ACC112 (cell line): Measurements from ENCODE around the gene GIMAP4.
"Not testable (repeated sequence)": the region's sequence is repeated elsewhere in the genome, so short reads cannot be mapped to it uniquely, and the experiment has no call there.

Source experiments
- H2AFZ ChIP-seq: fragments of 200-600 bp; sonication (generic); one replicate; pipeline ENCODE4 v1.6.0; 2017; ENCODE audit warnings: antibody characterized with exemption, low read length; ENCODE audit not compliant: unreplicated experiment
- H3K27ac ChIP-seq: fragments of 200-600 bp; sonication (generic); 2 replicates; pipeline ENCODE4 v1.5.1; 2014; ENCODE audit warnings: low read depth, mild to moderate bottlenecking, antibody characterized with exemption, low read length, moderate library complexity
- H3K27me3 ChIP-seq: fragments of 200-600 bp; sonication (generic); 2 replicates; pipeline ENCODE4 v1.6.1; 2014; ENCODE audit warnings: mild to moderate bottlenecking, antibody characterized with exemption, low read length, moderate library complexity, mixed read lengths; ENCODE audit not compliant: insufficient read depth
- H3K36me3 ChIP-seq: fragments of 200-600 bp; sonication (generic); 2 replicates; pipeline ENCODE4 v1.6.1; 2016; ENCODE audit warnings: mild to moderate bottlenecking, antibody characterized with exemption, low read length, moderate library complexity, mixed read lengths; ENCODE audit not compliant: insufficient read depth
- H3K4me1 ChIP-seq: fragments of 200-600 bp; sonication (generic); one replicate; pipeline ENCODE4 v1.6.1; 2016; ENCODE audit warnings: low read length, mixed read lengths; ENCODE audit not compliant: insufficient read depth, unreplicated experiment, control insufficient read depth
- H3K4me3 ChIP-seq: fragments of 200-600 bp; sonication (generic); 2 replicates; pipeline ENCODE4 v1.5.1; 2014; ENCODE audit warnings: mild to moderate bottlenecking, low read depth, low read length
- H3K79me2 ChIP-seq: fragments of 200-600 bp; sonication (generic); one replicate; pipeline ENCODE4 v1.6.0; 2016; ENCODE audit warnings: low read length; ENCODE audit not compliant: control insufficient read depth, unreplicated experiment, insufficient read depth

The GIMAP4 gene

DNA sequence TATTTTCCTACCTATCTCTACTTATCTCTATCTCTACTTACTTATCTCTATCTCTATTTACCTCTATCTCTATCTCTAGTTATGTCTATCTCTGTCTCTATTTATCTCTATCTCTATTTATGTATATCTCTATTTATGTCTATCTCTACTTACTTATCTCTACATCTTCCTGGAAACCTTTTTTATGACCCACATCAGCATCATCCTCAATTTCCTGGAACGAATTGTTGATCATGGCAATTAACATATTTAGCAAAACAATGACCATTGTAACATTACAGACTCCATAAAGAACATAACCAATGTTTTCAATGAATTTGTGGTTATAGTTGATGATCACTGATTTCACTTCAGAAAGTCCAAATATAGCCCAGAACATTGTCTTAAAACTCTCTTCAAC lies 46.7 kb downstream of the GIMAP4 start:
- H3K27ac ChIP-seq, result no peak overlapping the region
- H3K36me3 ChIP-seq, result no peaks in the 10 kb centered on the region
- H3K79me2 ChIP-seq, result no peaks in the 10 kb centered on the region
- H3K4me3 ChIP-seq, result no peak overlapping the region
- H3K27me3 ChIP-seq, result no peaks in the 10 kb centered on the region
- no peak overlapping the region for H2AFZ ChIP-seq
- no peaks in the 10 kb centered on the region for H3K4me1 ChIP-seq

DNA sequence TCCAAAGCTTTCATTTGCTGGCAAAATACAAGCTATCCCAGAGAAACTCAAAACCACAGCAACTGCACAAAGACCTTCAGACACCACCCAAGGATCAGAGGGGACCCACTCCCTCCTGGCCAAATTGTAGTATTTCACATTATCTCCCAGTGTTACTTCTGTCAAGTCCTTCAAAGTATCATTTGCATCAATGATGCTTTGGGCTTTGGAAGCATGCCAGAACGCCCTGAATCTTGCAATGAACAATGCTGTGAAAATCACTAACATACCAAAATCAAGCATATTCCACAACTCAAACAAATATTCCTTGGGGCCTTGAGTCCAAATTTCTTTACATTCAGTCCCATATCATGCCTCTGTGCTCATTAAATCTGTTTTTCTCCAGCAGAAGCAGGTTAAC lies 47.2 kb downstream of the GIMAP4 start:
- H3K4me3 ChIP-seq, H3K79me2 ChIP-seq, H3K27me3 ChIP-seq, H3K36me3 ChIP-seq, H3K4me1 ChIP-seq, H2AFZ ChIP-seq, H3K27ac ChIP-seq: not testable (repeated sequence)

DNA sequence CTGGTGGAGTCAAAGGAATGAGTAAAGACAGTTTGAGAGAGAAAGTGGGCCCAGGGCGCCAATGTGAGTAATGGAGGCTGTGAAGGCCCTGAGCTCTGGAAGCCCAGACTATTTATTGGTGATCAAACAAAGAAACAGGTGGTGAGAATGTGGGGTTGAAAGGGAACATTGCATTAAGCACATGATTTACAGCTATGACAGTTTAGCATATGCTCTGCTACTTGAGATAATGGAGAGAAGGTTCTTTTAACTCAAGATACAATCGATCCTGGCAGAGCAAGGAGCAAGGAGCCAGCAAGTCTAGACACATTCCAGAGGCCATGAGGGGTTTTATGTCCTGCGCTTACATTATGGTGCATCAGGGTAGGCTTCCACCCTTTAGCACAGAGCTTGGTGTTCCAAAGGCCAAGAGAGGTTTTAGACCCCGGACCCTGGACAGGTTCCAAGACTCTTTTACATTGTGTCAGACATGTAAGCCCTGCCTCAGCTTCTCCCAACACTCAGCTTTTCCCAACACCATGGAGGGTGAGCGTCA lies 48.1 kb downstream of the GIMAP4 start:
- not testable (repeated sequence) for H3K4me1 ChIP-seq, H3K27ac ChIP-seq, H2AFZ ChIP-seq, H3K4me3 ChIP-seq, H3K79me2 ChIP-seq, H3K27me3 ChIP-seq, H3K36me3 ChIP-seq

DNA sequence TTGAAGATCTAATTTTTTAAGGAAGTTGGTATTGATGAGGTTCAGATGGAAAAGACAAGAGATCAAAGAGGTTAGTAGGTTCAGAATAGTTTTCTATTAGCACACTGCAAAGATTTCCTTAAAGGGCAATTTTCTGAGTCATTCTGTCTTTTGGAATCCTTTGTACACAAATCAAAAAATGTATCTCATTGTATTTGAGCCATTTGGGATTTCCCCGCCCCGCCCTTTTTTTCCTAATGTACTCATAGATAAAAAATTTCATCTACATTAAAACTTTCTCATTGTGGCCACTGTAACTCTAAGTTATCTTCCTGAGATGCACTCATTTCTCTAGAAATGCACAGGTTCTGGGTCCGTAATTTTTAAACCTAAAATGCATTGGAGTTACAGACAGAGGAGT lies 52.9 kb downstream of the GIMAP4 start:
- Histone ChIP-seq H2AFZ (no peak overlapping the region), H3K4me1 (no peaks in the 10 kb centered on the region), H3K27ac (no peak overlapping the region), H3K79me2 (no peaks in the 10 kb centered on the region), H3K27me3 (no peaks in the 10 kb centered on the region), H3K4me3 (no peak overlapping the region), H3K36me3 (no peaks in the 10 kb centered on the region)

DNA sequence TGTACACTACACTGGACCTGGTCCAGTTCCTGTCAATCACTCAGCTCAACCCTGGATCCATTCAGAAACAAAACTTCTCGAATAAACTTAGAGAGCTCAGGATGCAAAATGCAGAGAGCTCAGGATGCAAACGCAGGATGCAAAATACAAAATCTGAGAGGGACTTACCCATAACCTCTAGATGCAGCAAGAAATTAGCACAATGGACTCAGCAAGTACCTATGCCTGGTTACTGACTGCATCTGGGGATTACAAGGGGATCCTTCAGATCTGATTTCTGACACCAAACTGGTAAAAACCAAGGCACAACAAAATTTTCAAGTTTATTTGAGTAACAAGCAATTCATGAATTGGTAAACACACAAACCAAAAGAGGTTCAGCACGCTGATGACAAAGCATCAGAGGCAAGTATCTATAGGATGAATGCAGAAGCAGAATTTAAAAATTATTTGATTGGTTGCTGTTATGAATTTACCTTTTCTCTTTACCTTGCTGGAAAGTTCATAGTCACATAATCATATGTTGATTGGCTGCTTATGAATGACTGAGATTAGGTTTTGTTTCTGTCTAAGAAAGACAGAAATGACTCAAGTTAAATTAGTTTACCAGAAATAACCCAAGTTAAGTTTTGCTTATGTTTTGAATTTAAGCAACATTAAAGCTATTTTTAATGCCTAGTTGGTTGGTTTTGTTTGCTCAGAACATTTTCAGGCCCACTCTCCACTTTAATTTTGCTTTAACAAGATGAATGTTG lies 53.6 kb downstream of the GIMAP4 start:
- Histone ChIP-seq H3K27me3 (no peaks in the 10 kb centered on the region), H3K79me2 (no peaks in the 10 kb centered on the region), H3K36me3 (no peaks in the 10 kb centered on the region), H3K4me3 (no peak overlapping the region), H3K27ac (no peak overlapping the region), H2AFZ (no peak overlapping the region), H3K4me1 (no peaks in the 10 kb centered on the region)

DNA sequence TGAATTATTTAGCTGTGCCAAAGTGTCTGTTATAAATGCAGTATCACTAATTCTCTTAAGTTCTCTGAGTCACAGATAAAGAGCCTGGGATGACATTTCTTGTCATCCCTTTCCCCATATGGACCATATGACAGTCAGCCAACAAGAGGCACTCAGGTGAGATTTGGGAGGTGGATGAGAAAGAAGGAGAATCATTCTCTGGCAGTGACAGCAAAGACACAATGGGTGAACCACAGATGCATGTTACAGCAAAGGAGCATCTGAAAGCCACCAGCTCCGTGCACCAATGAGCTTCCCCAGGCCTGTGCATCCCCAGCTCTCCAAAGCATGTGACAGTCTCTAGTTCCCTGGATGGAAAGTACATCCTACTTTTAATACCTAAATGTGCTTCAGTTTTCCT lies 54.2 kb downstream of the GIMAP4 start:
- H3K27ac ChIP-seq, result no peak overlapping the region

More for the DNA sequence above, 54.2 kb downstream of the GIMAP4 start:
- Histone ChIP-seq H2AFZ (no peak overlapping the region), H3K4me1 (no peaks in the 10 kb centered on the region), H3K36me3 (no peaks in the 10 kb centered on the region), H3K27me3 (no peaks in the 10 kb centered on the region), H3K79me2 (no peaks in the 10 kb centered on the region), H3K4me3 (no peak overlapping the region)
